Liver (tissue), 9 donors: ENCODE data around the gene TMEM259. TPM values are rescaled to one million over a fixed set of nuclear protein-coding genes. Genes with fewer than 3 reads are reported as not detected.

Source experiments
- DNase-seq: peaks from one replicate; pipeline ENCODE4 v3.0.0-alpha.2; 2017; ENCODE audit warnings: low spot score
- H3K27ac ChIP-seq, 2 donors: one replicate each; pipeline ENCODE4 v1.7.0; 2013; ENCODE audit warnings: inconsistent platforms in 2 of 2, low read length in 2 of 2, control low read depth in 1 of 2, low read depth in 1 of 2, mild to moderate bottlenecking in 1 of 2
- H3K27me3 ChIP-seq, 4 donors: one replicate each; pipeline versions ENCODE4 v1.6.1 to v1.7.0; 2013; ENCODE audit warnings: low read length in 3 of 4, inconsistent platforms in 1 of 4, mild to moderate bottlenecking in 1 of 4, moderate library complexity in 1 of 4; ENCODE audit not compliant: control insufficient read depth in 4 of 4, insufficient read depth in 4 of 4
- H3K36me3 ChIP-seq, 4 donors: one replicate each; pipeline versions ENCODE4 v1.6.1 to v1.7.0; 2013; ENCODE audit warnings: low read length in 3 of 4, mild to moderate bottlenecking in 3 of 4, low read depth in 1 of 4, moderate library complexity in 1 of 4; ENCODE audit not compliant: control insufficient read depth in 4 of 4, insufficient read depth in 3 of 4
- H3K4me1 ChIP-seq, 4 donors: one replicate each; pipeline versions ENCODE4 v1.6.1 to v1.7.0; 2013; ENCODE audit warnings: low read length in 3 of 4, mild to moderate bottlenecking in 3 of 4, moderate library complexity in 1 of 4; ENCODE audit not compliant: control insufficient read depth in 4 of 4, insufficient read depth in 4 of 4
- H3K4me3 ChIP-seq, 3 donors: one replicate each; pipeline versions ENCODE4 v1.6.1 to v1.7.0; 2013; ENCODE audit warnings: low read length in 3 of 3, control low read depth in 1 of 3, low read depth in 1 of 3, mild to moderate bottlenecking in 1 of 3
- H3K9ac ChIP-seq, 2 donors: one replicate each; pipeline ENCODE4 v1.7.0; 2013; ENCODE audit warnings: low read length in 2 of 2, mild to moderate bottlenecking in 2 of 2, moderate library complexity in 2 of 2, control low read depth in 1 of 2, low read depth in 1 of 2
- H3K9me3 ChIP-seq, 4 donors: one replicate each; pipeline versions ENCODE4 v1.6.1 to v1.7.0; 2013; ENCODE audit warnings: low read length in 3 of 4; ENCODE audit not compliant: control insufficient read depth in 4 of 4
- EGR1 ChIP-seq, 2 donors: IDR thresholded peaks; 2 replicates each; pipeline ENCODE4 v1.6.1; 2016 to 2018; ENCODE audit warnings: antibody characterized with exemption in 2 of 2, low read depth in 2 of 2
- FOXA2 ChIP-seq: IDR thresholded peaks from 2 replicates; pipeline ENCODE4 v1.6.1; 2016; ENCODE audit warnings: antibody characterized with exemption
- GABPA ChIP-seq, 2 donors: IDR thresholded peaks in 1 of 2; conservative IDR thresholded peaks in 1 of 2; 2 replicates each; pipeline ENCODE4 v1.6.1; 2016; ENCODE audit warnings: antibody characterized with exemption in 2 of 2, mild to moderate bottlenecking in 1 of 2, moderate library complexity in 1 of 2
- HNF4A ChIP-seq, 2 donors: conservative IDR thresholded peaks; 2 replicates each; pipeline ENCODE4 v1.6.1; 2016; ENCODE audit warnings: antibody characterized with exemption in 2 of 2, mild to moderate bottlenecking in 2 of 2
- HNF4G ChIP-seq: IDR thresholded peaks from 2 replicates; pipeline ENCODE4 v1.6.1; 2016; ENCODE audit warnings: antibody characterized with exemption
- JUND ChIP-seq, 2 donors: IDR thresholded peaks; 2 replicates each; pipeline ENCODE4 v1.6.1; 2016; ENCODE audit warnings: antibody characterized with exemption in 2 of 2
- MAX ChIP-seq: IDR thresholded peaks from 2 replicates; pipeline ENCODE4 v1.6.1; 2016; ENCODE audit warnings: antibody characterized with exemption
- NR2F2 ChIP-seq: IDR thresholded peaks from 2 replicates; pipeline ENCODE4 v1.6.1; 2016; ENCODE audit warnings: antibody characterized with exemption
- RAD21 ChIP-seq, 2 donors: IDR thresholded peaks; 2 replicates each; pipeline ENCODE4 v1.6.1; 2016; ENCODE audit warnings: antibody characterized with exemption in 2 of 2, mild to moderate bottlenecking in 2 of 2
- RXRA ChIP-seq, 2 donors: IDR thresholded peaks; 2 replicates each; pipeline ENCODE4 v1.6.1; 2017 to 2018; ENCODE audit warnings: antibody characterized with exemption in 2 of 2, mild to moderate bottlenecking in 1 of 2
- SP1 ChIP-seq: IDR thresholded peaks from 2 replicates; pipeline ENCODE4 v1.6.1; 2018; ENCODE audit warnings: antibody characterized with exemption, mild to moderate bottlenecking
- TAF1 ChIP-seq: conservative IDR thresholded peaks from 2 replicates; pipeline ENCODE4 v1.6.1; 2016; ENCODE audit warnings: antibody characterized with exemption, mild to moderate bottlenecking
- YY1 ChIP-seq: IDR thresholded peaks from 2 replicates; pipeline ENCODE4 v1.6.1; 2016; ENCODE audit warnings: antibody characterized with exemption, mild to moderate bottlenecking
- WGBS: extraction: QIAGEN DNeasy Blood & Tissue Kit; methylation state at CpG from one replicate; pipeline ENCODE4 v1.1.7; 2013; 5-methylcytosine and 5-hydroxymethylcytosine counted together
- polyA plus RNA-seq, 2 donors: library from polyadenylated mRNA; stranded (reverse) in 1 of 2; unstranded in 1 of 2; fragments of 200-250 nt in 1 of 2; fragments of >200 nt in 1 of 2; fragmentation: Nextera tagmentation in 1 of 2; extraction: Ambion mirVana in 1 of 2; gene quantifications; one replicate each; pipeline versions ENCODE4 v1.2.1 to v1.2.3, GENCODE V29; 2013 to 2015
- total RNA-seq, 2 donors: library from RNA; depleted of rRNA; stranded (reverse); fragments of >200 nt; gene quantifications; one replicate each; pipeline ENCODE4 v1.2.3, GENCODE V29; 2014
- TF ChIP-seq, protein P1 (sequence below): IDR thresholded peaks from 2 replicates; pipeline ENCODE4 v1.6.1; 2016; ENCODE audit warnings: antibody characterized with exemption
- TF ChIP-seq, protein P2 (sequence below): IDR thresholded peaks from 2 replicates; pipeline ENCODE4 v1.6.1; 2016; ENCODE audit warnings: antibody characterized with exemption
- TF ChIP-seq, protein P3 (sequence below): IDR thresholded peaks from 2 replicates; pipeline ENCODE4 v1.6.1; 2016; ENCODE audit warnings: antibody characterized with exemption, mild to moderate bottlenecking
- donor health status: healthy.
- donor health status: healthy.
- donor health status: healthy.
- donor health status: healthy.
- donor health status: healthy.

The TMEM259 gene
- total and polyA plus RNA-seq, 4 donors, result 29.7 to 99.3 (median 57.3) TPM

DNA sequence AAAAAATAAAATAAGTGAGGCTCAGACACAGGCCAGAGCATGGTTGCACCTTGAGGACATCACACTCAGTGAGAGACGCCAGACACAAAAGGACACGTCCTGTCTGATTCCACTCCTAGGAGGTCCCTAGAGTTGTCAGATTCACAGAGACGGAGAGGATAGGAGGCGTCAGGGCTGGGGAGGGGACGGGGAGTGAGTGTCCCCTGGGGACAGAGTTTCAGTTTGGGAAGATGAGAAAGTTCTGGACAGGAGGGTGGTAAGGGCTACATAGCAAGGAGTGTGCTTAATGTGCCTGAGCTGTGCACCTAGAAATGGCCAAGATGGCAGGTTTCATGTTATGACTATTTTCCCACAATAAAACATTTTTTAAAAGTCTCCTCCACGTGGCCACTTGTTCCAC is 22.9 kb downstream of the TMEM259 start:
- no peak overlapping the region for H3K4me3 ChIP-seq
- H3K27ac ChIP-seq, result no peak overlapping the region
- no peak for DNase-seq
- no peak overlapping the region for H3K9ac ChIP-seq
- H3K4me1 ChIP-seq, result peaks cover 22 to 44% (median 30%) of the 10 kb centered on the region in 4 donors
- H3K36me3 ChIP-seq, result peaks cover 0 to 1% (median 0%) of the 10 kb centered on the region in 4 donors
- H3K27me3 ChIP-seq, result peaks cover 0 to 4% (median 3%) of the 10 kb centered on the region in 4 donors
- WGBS, result 38% methylated on average over 6 of the region's 6 CpGs
- H3K9me3 ChIP-seq, result no peaks in the 10 kb centered on the region
- TF ChIP-seq, protein P1, sequence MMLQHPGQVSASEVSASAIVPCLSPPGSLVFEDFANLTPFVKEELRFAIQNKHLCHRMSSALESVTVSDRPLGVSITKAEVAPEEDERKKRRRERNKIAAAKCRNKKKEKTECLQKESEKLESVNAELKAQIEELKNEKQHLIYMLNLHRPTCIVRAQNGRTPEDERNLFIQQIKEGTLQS, result no peak
- no peak for TF ChIP-seq EGR1 (IDR thresholded peaks at IDR 0.05; ENCODE audit: low read depth in 2 of 2)
- TF ChIP-seq, protein P2, sequence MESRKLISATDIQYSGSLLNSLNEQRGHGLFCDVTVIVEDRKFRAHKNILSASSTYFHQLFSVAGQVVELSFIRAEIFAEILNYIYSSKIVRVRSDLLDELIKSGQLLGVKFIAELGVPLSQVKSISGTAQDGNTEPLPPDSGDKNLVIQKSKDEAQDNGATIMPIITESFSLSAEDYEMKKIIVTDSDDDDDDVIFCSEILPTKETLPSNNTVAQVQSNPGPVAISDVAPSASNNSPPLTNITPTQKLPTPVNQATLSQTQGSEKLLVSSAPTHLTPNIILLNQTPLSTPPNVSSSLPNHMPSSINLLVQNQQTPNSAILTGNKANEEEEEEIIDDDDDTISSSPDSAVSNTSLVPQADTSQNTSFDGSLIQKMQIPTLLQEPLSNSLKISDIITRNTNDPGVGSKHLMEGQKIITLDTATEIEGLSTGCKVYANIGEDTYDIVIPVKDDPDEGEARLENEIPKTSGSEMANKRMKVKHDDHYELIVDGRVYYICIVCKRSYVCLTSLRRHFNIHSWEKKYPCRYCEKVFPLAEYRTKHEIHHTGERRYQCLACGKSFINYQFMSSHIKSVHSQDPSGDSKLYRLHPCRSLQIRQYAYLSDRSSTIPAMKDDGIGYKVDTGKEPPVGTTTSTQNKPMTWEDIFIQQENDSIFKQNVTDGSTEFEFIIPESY, result no peak
- no peak for TF ChIP-seq YY1
- TF ChIP-seq JUND (IDR thresholded peaks at IDR 0.05), result no peak
- no peak for TF ChIP-seq FOXA2
- no peak for TF ChIP-seq RXRA (IDR thresholded peaks at IDR 0.05)
- no peak for TF ChIP-seq HNF4G
- no peak for TF ChIP-seq HNF4A (conservative IDR thresholded peaks at IDR 0.05)
- no peak for TF ChIP-seq NR2F2
- TF ChIP-seq RAD21 (IDR thresholded peaks at IDR 0.05), result no peak
- TF ChIP-seq SP1, result no peak
- TF ChIP-seq MAX, result no peak
- TF ChIP-seq, protein P3, sequence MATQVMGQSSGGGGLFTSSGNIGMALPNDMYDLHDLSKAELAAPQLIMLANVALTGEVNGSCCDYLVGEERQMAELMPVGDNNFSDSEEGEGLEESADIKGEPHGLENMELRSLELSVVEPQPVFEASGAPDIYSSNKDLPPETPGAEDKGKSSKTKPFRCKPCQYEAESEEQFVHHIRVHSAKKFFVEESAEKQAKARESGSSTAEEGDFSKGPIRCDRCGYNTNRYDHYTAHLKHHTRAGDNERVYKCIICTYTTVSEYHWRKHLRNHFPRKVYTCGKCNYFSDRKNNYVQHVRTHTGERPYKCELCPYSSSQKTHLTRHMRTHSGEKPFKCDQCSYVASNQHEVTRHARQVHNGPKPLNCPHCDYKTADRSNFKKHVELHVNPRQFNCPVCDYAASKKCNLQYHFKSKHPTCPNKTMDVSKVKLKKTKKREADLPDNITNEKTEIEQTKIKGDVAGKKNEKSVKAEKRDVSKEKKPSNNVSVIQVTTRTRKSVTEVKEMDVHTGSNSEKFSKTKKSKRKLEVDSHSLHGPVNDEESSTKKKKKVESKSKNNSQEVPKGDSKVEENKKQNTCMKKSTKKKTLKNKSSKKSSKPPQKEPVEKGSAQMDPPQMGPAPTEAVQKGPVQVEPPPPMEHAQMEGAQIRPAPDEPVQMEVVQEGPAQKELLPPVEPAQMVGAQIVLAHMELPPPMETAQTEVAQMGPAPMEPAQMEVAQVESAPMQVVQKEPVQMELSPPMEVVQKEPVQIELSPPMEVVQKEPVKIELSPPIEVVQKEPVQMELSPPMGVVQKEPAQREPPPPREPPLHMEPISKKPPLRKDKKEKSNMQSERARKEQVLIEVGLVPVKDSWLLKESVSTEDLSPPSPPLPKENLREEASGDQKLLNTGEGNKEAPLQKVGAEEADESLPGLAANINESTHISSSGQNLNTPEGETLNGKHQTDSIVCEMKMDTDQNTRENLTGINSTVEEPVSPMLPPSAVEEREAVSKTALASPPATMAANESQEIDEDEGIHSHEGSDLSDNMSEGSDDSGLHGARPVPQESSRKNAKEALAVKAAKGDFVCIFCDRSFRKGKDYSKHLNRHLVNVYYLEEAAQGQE, result no peak

GRCh38 chr19:996051-996838 is 24.7 kb downstream of the TMEM259 start:
- Histone ChIP-seq H3K27me3 (peaks cover 0 to 4% (median 3%) of the 10 kb centered on the region in 4 donors), H3K4me1 (peaks cover 27 to 44% (median 33%) of the 10 kb centered on the region in 4 donors), H3K27ac (no peak overlapping the region), H3K4me3 (no peak overlapping the region), H3K9ac (no peak overlapping the region), H3K9me3 (no peaks in the 10 kb centered on the region), H3K36me3 (peaks cover 0 to 1% (median 0%) of the 10 kb centered on the region in 4 donors)
- no peak for DNase-seq
- WGBS, result 8% methylated on average over 64 of the region's 64 CpGs
- TF ChIP-seq, protein P3, result no peak
- TF ChIP-seq, protein P1, result no peak
- TF ChIP-seq MAX (no peak), TAF1 (no peak), RAD21 (IDR thresholded peaks at IDR 0.05) (no peak), RXRA (IDR thresholded peaks at IDR 0.05) (peak in 1 of 2 donors; percentile 27), GABPA (IDR thresholded peaks at IDR 0.05 in 1 of 2, conservative IDR thresholded peaks at IDR 0.05 in 1 of 2) (no peak)
